NCI-H524 (cell line): ENCODE measurements around the gene TAF1D.

Experiments
- DNase-seq, 2 experiments: peaks; one replicate each; lab custom pipeline; 2025; lab: John Stamatoyannopoulos, UW

The TAF1D gene

DNA sequence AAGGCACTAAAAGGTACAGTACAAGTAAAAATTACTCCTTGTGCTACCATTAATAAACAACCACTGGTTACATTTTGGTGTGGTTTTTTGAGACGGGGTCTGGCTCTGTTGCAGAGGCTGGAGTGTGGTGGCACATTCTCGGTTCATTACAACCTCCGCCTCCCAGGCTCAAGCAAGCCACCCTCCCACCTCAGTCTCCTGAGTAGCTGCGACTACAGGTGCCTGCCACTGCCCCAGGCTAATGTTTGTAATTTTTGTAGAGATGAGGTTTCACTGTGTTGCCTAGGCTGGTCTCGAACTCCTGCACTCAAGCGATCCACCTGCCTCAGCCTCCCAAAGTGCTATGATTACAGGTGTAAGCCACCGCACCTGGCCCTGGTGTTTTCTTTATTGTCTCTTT, 20.8 kb downstream of the TAF1D start:
- DNase-seq = no peak

DNA sequence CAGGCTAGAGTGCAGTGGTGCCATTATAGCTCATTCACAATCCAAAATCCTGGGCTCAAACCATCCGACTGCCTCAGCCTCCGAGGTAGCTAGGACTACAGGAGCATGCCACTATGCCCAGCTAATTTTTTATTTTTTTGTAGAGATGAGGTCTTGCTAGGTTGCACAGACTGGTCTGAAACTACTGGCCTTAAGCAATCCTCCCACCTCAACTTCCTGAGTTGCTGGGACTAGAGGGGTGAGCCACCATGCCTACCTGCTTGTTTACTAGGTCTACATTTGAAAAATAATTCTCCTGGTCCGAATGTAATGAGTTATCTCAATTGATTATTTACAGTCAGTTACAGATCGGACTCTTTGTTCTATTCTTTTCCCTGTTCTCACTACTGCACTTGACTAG, 22.0 kb downstream of the TAF1D start:
- no peak for DNase-seq

DNA sequence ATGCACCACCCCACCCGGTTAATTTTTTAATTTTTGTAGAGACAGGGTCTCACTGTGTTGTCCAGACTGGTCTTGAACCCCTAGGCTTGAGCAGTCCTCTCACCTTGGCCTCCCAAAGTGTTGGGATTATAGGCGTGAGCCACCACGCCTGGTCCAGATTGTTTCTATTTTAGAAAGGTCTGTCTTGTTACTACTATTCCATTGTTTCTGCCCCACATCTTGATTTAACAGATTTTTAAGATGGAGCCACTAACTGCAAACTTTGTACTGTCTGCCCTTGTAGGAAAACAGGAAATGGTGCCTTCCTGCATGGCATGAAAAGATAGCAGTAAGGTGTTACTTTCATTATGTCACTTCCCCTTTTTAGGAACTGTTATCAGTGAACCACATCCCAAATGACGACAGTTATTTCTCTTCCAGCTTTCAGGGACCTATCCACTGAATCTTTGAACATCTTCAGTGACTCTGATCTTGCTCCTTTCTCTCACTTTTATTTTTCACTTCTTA, 23.2 kb downstream of the TAF1D start:
- DNase-seq = no peak

DNA sequence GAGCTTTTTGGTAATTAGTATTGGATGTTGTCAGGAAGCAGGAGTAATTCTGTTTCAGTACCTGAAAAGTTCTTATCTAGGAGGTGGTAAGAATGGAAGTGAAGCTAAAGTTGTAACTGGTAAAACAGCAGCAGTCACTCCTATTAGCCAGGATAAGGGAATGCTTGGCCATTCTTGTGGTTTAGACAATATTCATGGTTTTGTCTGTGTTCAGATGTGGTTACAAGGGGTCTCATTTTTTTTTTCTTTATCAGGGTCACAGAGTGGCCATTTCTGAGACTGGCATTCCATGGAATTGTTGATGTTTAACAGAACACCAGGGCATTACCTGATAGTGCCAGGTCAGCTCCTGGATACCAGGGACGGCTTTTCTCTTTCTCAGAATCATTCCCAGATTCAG, 23.8 kb downstream of the TAF1D start:
- no peak for DNase-seq

GRCh38 chr11:93715797-93716396, 25.4 kb downstream of the TAF1D start:
- DNase-seq = no peak

DNA sequence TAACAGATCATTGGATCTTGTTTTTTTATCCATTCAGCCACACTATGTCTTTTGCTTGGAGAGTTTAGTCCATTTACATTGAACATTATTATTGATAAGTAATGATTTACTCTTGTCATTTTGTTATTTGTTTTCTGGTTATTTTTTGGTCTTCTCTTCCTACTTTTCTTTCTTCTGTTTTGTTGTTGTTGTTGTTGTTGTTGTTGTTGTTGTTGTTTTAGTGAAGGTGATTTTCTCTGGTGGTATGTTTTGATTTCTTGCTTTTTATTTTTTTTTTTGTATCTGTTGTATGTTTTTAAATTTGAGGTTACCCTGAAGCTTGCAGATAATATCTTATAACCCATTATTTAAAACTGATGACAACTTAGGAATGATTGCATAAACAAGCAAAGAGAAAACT, 28.6 kb downstream of the TAF1D start:
- DNase-seq = no peak

DNA sequence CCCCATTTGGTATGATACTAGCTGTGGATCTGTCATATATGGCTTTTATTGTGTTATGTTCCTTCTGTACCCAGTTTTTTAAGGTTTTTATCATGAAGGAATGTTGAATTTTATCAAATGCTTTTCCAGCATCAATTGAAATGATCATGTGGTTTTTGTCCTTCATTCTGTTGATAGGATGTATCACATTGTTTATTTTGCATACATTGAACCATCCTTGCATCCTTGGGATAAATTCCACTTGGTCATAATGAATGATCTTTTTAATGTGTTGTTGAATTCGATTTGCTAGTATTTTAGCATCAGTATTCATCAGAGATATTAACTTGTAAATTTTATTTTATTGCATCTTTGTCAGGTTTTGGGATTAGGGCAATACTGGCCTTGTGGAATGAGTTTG, 31.1 kb downstream of the TAF1D start:
- no peak for DNase-seq

GRCh38 chr11:93704237-93704636, 37.1 kb downstream of the TAF1D start:
- no peak for DNase-seq

GRCh38 chr11:93700830-93701229, 40.5 kb downstream of the TAF1D start:
- DNase-seq = no peak

DNA sequence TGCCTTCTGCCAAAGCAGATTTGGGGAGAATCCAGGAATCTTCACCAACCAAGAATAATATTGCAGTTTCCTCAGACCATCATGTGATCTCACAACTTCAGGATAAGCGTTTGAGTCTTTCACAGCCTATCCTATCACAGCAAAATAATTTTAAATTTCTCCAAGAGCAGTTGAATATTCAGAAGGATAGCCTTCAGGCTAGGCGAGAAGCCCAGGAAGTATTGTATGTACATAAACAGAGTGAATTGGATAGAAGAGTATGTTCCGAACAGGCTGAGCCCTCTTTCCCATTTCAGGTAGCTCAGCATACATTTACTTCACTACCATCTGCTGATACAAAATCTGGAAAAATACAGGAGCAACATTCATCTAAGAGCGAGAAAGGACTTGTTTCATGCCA, 43.7 kb downstream of the TAF1D start:
- DNase-seq = no peak

- no peak for DNase-seq
Measured at GRCh38 chr11:93694557-93694956, 46.7 kb downstream of the TAF1D start.

- DNase-seq = no peak
Measured at GRCh38 chr11:93694109-93694508, 47.2 kb downstream of the TAF1D start.

GRCh38 chr11:93689240-93689639, 52.1 kb downstream of the TAF1D start:
- no peak for DNase-seq

GRCh38 chr11:93686812-93687211, 54.5 kb downstream of the TAF1D start:
- DNase-seq = no peak

DNA sequence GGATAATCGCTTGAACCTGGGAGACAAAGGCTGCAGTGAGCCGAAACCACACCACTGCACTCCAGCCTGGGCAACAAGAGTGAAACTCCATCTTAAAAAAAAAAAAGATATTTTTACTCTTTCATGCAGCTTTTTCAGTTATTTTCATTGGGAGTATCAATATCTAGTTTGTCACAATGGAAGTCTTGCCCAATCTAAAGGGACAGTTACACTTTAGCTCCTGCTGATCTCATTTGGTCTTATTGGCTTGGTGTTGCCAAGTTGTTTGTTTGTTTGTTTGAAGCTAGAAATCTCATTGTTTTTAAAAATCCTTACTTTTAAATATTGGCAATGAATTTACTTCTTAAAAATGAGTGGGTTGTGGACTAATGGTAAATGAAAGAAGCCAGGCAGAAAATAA, 55.1 kb downstream of the TAF1D start:
- DNase-seq = no peak
